ENCODE data around the gene TNIK. TPM values are rescaled to one million over a fixed set of nuclear protein-coding genes. Genes with fewer than 3 reads are reported as not detected.

TNIK gene
- total and polyA plus RNA-seq, 2 of the 13 experiments (the other 11 are each of a cell fraction or from before 2014, with no cell fraction given) = 0.15 to 0.22 TPM

DNA sequence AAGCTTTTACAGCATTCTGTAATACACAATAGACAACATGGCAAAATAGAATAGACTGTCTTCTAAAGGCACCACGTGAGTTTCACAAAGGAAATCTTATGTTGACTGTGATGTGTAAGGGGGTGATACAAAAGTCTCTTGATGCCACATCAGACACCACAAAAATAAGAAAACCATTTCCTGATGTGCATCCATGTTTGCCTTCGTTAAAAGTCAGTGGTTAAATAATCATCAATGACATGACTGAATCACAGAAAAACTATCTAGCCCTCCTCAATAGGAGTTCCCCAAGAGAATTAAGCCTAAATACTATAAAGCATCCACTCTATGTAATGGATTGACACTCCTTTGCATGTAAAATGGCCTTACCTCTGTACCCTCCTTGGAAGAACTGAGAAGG lies 235.0 kb downstream of the TNIK start (continued):
- TF ChIP-seq, protein P1, sequence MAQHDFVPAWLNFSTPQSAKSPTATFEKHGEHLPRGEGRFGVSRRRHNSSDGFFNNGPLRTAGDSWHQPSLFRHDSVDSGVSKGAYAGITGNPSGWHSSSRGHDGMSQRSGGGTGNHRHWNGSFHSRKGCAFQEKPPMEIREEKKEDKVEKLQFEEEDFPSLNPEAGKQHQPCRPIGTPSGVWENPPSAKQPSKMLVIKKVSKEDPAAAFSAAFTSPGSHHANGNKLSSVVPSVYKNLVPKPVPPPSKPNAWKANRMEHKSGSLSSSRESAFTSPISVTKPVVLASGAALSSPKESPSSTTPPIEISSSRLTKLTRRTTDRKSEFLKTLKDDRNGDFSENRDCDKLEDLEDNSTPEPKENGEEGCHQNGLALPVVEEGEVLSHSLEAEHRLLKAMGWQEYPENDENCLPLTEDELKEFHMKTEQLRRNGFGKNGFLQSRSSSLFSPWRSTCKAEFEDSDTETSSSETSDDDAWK (CRISPR knock-in tag; IDR thresholded peaks at IDR 0.05) = no peak
- no peak for TF ChIP-seq PAX8 (CRISPR knock-in tag; IDR thresholded peaks at IDR 0.05; ENCODE audit: borderline replicate concordance)
- TF ChIP-seq JDP2 (CRISPR knock-in tag; IDR thresholded peaks at IDR 0.05; ENCODE audit: borderline replicate concordance) = no peak
- no peak for TF ChIP-seq KLF15 (CRISPR knock-in tag; IDR thresholded peaks at IDR 0.05; ENCODE audit: borderline replicate concordance)

DNA sequence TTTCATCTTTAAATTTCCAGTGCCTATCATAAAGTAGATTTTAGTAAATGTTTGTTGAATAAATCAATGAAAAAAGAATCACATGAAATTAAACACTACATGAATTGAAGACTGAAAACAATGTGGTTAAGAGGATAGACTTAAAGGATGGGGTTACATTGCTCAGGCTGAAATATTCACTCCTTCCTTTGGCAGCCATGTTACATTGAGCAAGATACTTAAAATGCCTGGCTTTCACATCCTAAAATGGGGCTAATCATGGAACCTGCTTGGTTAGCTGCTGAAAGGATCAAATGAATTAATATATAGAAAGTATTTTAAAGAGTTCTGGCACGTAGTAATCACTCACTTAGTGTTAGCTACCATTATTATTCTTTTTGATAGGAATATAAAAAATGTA lies 236.8 kb downstream of the TNIK start:
- DNase-seq (ENCODE audit: low spot score) = no peak

More for the DNA sequence above, 236.8 kb downstream of the TNIK start:
- H3K36me3 ChIP-seq (replicated peaks in 1 of 2; ENCODE audit: control insufficient read depth in 1 of 2, insufficient read depth in 2 of 2, low read length in 2 of 2) = no peaks in the 10 kb centered on the region
- peaks cover 24% of the 10 kb centered on the region for H3K4me1 ChIP-seq (ENCODE audit: insufficient read depth, low read length)
- WGBS (ENCODE audit: low lambda C conversion rate) = 3% methylated on average over 1 of the region's 1 CpG
- no peak overlapping the region for H3K9ac ChIP-seq (ENCODE audit: insufficient read depth, low read depth, low read length)
- no peak overlapping the region for H3K27ac ChIP-seq (ENCODE audit: extremely low read length, insufficient read depth, low read length)
- ChIA-PET CTCF (ENCODE audit: low intra/inter-chr PET ratio, low total read pairs) (no interaction called here), POLR2A (no interaction called here)
- H4K20me1 ChIP-seq (ENCODE audit: insufficient read depth, low read length) = no peaks in the 10 kb centered on the region
- in situ Hi-C loops (cut with HindIII; ENCODE audit: extremely low pct_ligation_motif_present, low pct_unique_long_range_greater_than_20kb) (no loop called here), intact Hi-C loops (cut with micrococcal nuclease; ENCODE audit: unreplicated experiment) (no loop called here)
- no TSS peak for BruUV-seq (replicated peaks)
- no peaks in the 10 kb centered on the region for H3K27me3 ChIP-seq (ENCODE audit: control insufficient read depth in 1 of 2, insufficient read depth in 2 of 2, low read length in 2 of 2)
- ATAC-seq (no peak), FAIRE-seq (no peak)
- no peak for TF ChIP-seq TEAD3 (CRISPR knock-in tag; optimal IDR thresholded peaks at IDR 0.05; ENCODE audit: borderline replicate concordance)
- no peak for TF ChIP-seq MXD4 (CRISPR knock-in tag; IDR thresholded peaks at IDR 0.05)
- TF ChIP-seq, protein P2, sequence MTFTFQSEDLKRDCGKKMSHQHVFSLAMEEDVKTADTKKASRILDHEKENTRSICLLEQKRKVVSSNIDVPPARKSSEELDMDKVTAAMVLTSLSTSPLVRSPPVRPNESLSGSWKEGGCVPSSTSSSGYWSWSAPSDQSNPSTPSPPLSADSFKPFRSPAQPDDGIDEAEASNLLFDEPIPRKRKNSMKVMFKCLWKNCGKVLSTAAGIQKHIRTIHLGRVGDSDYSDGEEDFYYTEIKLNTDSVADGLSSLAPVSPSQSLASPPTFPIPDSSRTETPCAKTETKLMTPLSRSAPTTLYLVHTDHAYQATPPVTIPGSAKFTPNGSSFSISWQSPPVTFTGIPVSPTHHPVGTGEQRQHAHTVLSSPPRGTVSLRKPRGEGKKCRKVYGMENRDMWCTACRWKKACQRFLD (CRISPR knock-in tag; IDR thresholded peaks at IDR 0.05; ENCODE audit: borderline replicate concordance) = no peak
- TF ChIP-seq FOXM1 (CRISPR knock-in tag; IDR thresholded peaks at IDR 0.05) = no peak
- TF ChIP-seq, protein P3, sequence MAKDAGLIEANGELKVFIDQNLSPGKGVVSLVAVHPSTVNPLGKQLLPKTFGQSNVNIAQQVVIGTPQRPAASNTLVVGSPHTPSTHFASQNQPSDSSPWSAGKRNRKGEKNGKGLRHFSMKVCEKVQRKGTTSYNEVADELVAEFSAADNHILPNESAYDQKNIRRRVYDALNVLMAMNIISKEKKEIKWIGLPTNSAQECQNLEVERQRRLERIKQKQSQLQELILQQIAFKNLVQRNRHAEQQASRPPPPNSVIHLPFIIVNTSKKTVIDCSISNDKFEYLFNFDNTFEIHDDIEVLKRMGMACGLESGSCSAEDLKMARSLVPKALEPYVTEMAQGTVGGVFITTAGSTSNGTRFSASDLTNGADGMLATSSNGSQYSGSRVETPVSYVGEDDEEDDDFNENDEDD (CRISPR knock-in tag; IDR thresholded peaks at IDR 0.05; ENCODE audit: borderline replicate concordance) = no peak
- TF ChIP-seq NONO (IDR thresholded peaks at IDR 0.05) = no peak
- no peak for TF ChIP-seq NONO (CRISPR knock-in tag; conservative IDR thresholded peaks at IDR 0.05)
- no peak for TF ChIP-seq ZC3H4 (CRISPR knock-in tag; IDR thresholded peaks at IDR 0.05; ENCODE audit: borderline replicate concordance)
- TF ChIP-seq ZNF180 (CRISPR knock-in tag; IDR thresholded peaks at IDR 0.05; ENCODE audit: borderline replicate concordance, low read depth) = no peak
- no peak overlapping the region for H3K4me2 ChIP-seq (ENCODE audit: low read depth, low read length)
- H3K9me3 ChIP-seq (ENCODE audit: low read length) = 0 out of 2 replicates have a peak, but pooled peaks cover 7% of the 10 kb centered on the region
- no peak overlapping the region for H2AFZ ChIP-seq (ENCODE audit: low read length)
- H3K4me3 ChIP-seq (replicated peaks in 1 of 3; ENCODE audit: insufficient read depth in 1 of 3, low read depth in 2 of 3, low read length in 3 of 3) = no peak overlapping the region
- H3K79me2 ChIP-seq (ENCODE audit: insufficient read depth, low read length) = no peaks in the 10 kb centered on the region

All from HepG2 (cell line).